CD4-positive, alpha-beta T cell treated with Interleukin-10 for 1 hour (primary cell): ENCODE data around the gene SUSD1.

Experiments used
- DNase-seq: peaks from one replicate; pipeline ENCODE4 v3.0.0-alpha.2; 2020

Gene SUSD1

GRCh38 chr9:112035166-112035826, 139.8 kb downstream of the SUSD1 start:
- no peak for DNase-seq

- DNase-seq: no peak
Observed at GRCh38 chr9:112034216-112034611, 140.9 kb downstream of the SUSD1 start.

DNA sequence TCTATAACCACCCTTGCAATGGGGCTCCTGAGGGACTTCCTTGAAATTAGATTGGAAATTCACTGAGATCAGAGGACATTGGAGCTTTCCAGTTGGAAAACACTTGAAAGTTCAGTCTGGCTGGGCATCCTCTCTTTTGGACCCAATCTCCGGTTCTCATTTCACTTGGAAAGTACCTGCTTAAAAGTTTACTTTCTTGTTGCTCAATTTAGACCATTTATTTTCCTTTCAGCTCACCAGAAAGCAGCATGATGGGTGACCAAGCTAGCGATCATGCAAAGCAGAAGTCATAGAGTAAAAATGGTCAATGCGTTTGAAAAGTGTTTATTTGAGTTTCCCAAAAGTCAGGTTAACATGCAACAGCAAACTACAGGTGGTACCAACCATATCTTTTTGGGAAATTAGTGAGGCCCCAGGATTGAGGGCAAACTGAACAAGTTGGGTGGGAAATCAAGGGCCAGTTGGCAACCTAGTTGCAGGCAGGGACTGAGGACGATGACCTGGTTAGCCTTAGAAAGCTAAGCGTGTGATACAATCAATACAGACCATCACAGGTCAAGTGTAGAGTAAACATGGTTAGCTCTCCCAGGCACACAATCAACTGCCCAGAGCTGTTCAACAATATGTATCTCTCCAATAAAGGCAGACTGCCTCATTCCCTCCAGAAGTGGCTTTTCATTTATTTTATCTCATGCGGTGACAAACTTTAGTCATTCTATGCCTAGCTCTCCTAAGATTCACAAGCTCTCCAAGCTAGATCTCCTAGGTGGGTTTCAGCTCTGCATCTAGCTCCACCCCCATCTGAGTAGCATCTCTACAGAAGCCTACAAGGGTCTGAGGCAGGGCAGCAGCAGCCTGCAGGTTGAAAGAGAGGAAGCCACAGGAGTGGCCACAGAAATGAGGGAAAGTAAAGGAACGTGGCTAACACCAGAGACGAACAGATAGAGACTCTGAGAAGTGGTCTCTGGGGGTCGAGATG, 141.6 kb downstream of the SUSD1 start:
- DNase-seq: no peak

DNA sequence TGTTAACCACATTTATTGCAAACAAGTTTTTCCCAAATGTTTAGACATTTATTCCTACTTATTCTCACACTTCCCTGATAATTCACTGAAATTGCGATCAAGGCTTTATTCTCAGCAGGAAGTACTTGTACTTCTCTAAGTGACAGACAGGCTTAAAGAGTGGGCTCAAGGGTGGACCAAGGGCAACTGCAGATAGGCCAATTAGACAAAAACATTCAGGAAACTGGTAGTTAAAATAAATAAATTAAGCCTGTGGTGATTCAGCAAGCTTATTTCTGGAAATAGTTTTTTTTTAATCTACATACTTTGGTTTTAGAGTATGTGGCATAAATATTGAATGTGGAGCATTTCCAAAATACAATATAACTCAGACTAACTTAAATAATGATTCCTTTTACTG, 142.4 kb downstream of the SUSD1 start:
- no peak for DNase-seq

GRCh38 chr9:112032009-112032408, 143.1 kb downstream of the SUSD1 start:
- DNase-seq: no peak

GRCh38 chr9:112031400-112031799, 143.7 kb downstream of the SUSD1 start:
- DNase-seq: no peak

DNA sequence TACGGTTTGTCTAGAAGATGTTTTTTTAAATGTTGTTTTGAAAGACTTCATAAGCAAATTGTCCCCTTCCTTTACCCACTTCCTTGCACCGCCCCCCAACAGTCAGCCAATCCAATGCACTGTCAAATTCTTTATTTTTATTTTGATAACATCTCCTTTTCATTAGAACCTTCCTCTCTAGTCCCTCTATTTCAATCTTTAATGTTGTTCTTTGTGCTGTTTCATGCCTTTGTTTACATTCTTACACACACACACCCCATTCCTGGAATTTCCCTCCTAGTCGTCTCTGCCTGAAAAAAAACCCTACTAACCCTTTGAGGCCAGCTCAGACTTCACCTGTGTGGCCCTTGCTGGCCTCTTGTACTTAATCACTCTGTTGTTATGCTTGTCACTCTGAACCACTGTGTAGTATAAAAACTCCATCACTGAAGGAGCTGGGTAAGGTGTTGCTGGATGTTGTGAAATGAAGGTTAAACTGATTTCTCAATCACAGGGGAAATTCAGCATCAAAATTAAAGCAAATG, 145.1 kb downstream of the SUSD1 start:
- DNase-seq: peak; percentile 14

DNA sequence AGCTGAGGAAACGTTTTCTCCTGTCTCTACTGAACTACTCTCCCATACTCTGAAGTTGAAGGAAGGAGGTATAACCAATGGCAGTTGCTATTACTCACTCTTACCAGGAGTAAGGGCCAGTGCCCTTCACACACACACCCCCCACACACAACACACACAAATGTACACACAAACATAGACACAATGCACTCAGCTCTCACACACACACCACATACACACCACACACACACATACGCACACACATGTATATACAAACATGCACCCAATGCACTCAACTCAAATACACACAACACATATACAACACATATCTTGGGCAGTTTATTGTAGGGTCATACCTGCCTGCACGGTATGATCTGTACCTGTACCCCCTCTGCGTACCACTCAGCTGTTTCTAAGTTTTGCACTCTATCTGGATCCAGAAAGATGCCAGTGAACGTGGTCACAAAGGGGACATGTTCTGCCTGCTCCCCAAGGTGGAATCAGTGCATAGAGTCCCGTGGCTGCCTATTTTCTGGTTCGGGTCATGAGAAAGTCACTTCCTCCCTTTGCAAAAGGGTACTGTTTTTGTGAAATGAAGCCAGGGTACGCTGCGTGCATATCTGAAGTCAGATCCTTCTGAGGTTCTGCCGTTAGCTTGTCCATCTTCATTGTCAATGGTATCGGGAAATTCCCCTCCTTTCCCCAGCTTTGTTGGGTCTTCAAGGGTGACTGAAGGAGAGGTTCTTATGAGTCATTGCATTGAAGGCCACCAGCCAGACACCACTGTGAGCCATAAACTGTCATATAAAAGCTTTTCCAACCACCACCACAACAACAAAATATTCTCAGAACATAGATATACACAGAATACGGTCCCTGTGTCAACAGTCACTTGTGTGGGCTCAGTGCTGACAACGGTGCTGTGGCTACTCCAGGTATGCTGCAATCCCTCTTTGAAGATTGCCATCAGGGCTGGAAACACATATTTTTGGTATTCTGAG, 146.6 kb downstream of the SUSD1 start:
- DNase-seq: peak; percentile 18

GRCh38 chr9:112025850-112026249, 149.2 kb downstream of the SUSD1 start:
- no peak for DNase-seq

DNA sequence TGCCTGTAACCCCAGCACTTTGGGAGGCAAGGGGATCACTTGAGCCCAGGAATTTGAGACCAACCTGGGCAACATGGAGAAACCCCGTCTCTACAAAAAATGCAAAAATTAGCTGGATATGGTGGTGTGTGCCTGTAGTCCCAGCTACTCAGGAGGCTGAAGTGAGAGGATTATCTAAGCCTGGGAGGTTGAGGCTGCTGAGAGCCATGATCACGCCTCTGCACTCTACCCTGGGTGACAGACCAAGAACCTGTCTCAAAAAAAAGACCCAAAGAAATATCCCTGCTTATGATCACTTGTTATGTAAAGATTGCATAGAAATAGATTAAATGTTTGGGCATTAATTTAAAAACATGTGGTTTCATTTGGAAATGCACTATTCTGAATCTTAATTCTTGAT, 153.4 kb downstream of the SUSD1 start:
- no peak for DNase-seq

DNA sequence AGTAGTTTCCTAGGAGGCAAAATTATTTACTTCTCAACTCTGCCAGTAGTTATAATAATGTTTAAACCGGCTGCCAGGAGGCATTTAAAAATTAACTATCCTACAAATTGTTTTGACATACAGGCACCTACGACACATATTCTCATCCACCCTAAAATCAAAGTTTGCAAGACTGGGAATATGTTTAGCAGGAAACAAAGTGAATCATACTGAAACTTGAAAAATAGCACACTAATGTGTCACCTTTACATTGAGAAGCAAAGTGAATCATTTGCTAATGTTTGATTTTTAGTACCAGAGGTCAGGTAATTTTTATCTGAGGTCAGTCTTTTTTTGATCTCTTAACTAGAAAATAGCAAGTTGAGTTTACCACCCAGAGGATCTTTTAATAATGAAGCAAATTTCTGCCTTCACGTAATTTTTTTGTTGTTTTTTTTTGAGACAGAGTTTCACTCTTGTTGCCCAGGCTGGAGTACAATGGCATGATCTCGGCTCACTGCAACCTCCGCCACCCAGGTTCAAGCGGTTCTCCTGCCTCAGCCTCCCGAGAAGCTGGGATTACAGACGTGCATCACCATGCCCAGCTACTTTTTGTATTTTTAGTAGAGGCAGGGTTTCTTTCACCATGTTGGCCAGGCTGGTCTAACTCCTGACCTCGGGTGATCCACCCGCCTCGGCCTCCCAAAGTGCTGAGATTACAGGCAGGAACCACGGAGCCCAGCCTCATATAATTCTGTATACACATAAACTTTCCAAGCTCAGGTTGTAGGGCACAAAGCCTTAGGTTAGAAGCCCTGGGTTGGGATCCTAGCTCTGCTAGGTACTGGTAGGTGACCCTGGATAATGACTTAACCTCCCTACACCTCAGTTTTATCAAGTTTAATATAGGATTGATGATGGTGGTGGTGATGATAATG, 154.2 kb downstream of the SUSD1 start:
- no peak for DNase-seq

- DNase-seq: no peak
Observed at GRCh38 chr9:112017878-112018277, 157.2 kb downstream of the SUSD1 start.

DNA sequence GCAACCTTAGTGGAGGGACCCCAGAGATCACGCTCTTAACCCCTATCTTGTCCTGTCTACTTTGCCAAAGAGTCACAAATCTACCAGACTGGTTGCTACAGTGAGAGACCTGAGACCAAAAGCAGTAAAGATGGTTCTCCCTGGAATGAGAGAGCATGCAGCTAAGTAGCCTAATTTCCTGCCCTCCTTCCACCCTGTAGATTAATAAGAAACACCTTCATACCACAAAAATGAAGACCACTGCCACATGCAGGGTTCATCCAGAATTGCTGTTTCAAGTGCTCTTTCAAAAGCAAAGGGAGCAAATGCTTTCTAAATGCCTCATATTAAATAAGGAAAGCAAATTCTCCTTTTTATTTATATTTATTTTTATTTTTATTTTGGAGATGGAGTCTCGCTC, 159.4 kb downstream of the SUSD1 start:
- DNase-seq: no peak

DNA sequence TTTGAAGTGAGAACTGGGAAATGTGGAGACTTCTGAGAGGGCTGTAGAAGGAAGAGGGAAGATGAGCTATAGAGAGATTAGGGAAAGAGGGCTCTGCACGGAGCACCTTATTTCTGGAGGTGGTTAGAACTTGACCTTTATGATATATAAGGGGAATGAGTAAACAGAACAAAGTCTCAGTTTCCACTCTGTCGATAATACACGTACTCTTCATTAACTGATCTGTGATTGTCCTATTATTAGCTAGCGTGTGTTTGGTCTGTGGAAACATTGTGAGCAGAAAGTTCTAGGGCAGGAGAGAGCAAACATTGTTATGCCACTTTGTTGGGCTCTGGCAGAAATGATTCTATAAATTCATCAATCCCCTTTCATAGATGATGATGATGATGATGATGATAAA, 159.9 kb downstream of the SUSD1 start:
- no peak for DNase-seq

GRCh38 chr9:112013266-112013665, 161.8 kb downstream of the SUSD1 start:
- no peak for DNase-seq

DNA sequence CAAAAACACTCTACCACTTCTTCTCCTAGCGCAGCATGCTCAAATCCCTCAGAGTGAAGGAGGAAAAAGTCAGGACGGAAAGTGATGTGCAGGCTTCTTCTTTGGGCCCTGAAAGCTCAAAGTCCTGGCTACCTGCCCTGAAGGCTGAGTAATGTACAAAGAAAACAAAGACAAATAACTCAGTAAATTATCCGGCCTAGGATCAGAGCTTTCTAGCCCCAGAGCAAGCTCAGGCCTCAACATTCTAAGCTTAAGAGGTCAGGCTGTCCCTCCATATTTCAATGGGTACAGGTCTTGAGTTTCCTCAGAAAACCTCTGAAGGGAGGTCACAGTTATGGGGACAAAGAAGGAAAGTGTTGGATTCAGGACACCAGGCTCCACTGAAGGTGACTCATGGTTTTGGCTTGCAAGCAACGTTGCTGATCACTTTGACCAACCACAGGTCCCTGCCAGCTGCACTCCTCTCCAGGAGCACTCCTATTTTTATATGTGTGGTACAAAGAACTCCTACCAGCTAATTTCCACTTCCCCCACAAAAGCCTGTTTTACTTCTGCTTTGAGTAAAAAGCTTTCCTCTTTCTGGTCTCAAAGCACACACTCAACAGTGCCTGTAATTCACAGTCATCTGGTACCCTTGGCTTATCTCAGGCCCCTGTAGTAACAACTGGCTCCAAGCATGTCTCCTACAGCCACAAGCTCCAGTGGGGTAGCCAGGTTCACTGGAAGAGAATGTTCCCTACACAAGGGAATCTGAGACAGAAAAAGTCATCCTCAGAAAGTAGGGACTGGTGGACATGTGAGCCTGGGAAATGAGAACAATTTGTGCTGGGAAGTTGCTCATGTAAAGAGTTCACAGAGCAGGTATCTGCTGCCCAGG, 162.8 kb downstream of the SUSD1 start:
- peak; percentile 13 for DNase-seq

GRCh38 chr9:112011051-112011620, 164.0 kb downstream of the SUSD1 start:
- DNase-seq: no peak

GRCh38 chr9:112010537-112010936, 164.6 kb downstream of the SUSD1 start:
- no peak for DNase-seq

DNA sequence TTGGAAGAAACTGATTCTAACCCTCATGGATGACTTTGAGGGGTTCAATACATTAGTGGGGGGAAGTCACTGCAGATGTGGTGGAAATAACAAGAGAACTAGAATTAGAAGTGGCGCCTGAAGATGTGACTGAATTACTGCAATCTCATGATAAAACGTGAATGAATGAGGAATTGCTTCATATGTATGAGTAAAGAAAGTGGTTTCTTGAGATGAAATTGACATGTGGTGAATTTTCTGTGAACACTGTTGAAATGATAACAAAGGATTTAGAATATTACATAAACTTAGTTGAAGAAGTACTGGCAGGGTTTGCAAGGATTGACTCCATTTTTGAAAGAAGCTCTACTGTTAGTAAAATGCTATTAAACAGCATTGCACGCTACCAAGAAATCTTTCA, 165.4 kb downstream of the SUSD1 start:
- DNase-seq: no peak

- DNase-seq: no peak
Observed at GRCh38 chr9:112007575-112008240, 167.4 kb downstream of the SUSD1 start.
